Dedifferentiated amniotic fluid mesenchymal stem cell (primary cell): ENCODE measurements around the gene ANKFY1.
"Not testable (repeated sequence)": the region's sequence is repeated elsewhere in the genome, so short reads cannot be mapped to it uniquely, and the experiment has no call there.

Experiments used
- DNase-seq: peaks from one replicate; pipeline ENCODE4 v3.0.0-alpha.2; 2016; ENCODE audit errors: extremely low spot score

The ANKFY1 gene

DNA sequence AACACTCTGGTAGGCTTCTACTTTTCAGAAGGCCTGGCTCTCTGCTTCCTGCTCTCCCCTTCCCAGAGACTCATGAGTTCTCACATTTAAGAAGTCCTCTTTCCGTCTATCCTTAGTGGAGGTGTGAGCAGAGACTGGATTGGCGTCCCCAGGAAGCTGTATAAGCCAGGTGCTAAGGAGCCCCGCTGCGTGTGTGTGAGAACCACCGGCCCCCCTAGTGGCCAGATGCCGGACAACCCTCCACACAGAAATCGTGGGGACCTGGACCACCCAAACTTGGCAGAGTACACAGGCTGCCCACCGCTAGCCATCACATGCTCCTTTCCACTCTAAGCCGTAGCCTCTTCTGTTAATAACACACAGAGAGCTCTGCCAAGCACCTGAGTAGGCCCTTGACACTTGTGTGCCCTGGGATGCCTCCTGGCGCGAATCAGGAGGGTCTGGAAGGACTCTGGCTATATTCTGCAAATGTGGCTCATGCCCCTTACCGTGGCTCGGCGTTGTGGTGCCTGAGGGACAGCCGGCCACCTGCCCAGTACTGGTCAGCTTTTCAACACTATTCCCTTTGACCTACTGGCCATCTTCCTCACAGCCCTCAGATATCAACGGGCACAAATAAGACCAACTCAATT lies 106.9 kb downstream of the ANKFY1 start:
- no peak for DNase-seq

DNA sequence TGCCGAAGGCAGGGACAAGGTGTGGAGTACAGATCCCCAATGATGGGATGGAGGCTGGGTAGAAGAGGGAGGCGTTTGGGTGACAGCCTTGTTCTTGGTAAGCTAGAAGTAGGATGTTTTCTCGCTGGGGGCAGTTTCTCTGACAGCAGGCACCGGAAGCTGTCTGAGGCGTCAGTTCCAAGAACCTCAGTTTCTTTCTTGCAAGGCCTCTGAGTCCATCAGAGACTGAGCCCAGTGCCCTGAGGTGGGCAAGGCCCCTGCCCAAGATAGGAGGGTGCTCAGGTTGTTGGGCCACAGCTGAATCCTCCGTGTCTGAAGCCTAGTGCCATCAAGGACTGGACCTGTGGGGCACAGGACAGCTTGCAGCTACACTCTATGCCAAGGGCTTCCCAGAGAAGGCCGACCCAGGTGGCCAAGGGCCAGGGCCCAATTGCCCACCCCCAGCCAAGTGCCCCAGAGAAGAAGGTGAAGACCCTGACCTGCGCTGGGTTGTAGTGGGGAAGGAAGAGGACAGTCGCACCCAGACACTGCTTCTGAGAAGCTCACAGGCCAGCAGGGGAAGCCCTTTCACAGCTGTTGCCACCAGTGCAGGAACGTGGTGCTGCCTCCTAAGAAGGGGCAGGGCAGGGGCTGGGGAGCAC lies 107.7 kb downstream of the ANKFY1 start:
- no peak for DNase-seq

DNA sequence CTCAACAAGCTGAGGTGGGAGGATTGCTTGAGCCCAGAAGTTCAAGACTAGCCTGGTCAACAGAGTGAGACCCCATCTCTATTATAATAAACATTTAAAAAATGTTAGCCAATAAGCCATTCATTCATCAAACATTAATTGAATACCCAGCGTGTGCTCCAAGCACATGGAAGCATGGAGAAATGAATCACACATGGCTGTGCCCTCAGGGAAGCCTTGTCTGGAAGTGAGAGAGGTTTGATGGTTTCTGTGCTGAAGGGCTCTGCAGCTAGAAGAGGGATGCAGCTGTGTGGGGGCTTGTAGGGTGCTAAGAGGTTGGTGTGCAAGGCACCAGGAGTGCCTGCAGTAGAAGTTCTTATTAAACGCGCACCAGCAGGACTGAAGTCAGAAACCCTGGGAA lies 109.6 kb downstream of the ANKFY1 start:
- DNase-seq, result no peak

DNA sequence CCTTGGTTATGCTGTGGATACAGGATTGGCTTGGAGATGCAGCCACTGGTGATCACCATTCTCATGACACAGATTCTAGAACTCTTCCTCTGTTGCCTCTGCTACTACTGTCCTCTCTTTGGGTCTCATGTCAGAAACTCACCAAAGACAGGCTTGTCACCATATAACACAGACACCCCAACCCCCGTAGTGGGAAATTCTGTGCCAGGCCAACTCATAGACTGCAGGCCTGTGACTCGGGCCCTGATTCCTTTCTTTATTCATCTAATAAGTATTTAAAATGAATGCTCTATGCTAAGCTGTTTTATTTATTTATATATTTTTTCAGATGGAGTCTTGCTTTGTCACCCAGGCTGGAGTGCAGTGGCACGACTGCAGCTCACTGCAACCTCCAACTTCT lies 111.3 kb downstream of the ANKFY1 start:
- DNase-seq, result no peak

DNA sequence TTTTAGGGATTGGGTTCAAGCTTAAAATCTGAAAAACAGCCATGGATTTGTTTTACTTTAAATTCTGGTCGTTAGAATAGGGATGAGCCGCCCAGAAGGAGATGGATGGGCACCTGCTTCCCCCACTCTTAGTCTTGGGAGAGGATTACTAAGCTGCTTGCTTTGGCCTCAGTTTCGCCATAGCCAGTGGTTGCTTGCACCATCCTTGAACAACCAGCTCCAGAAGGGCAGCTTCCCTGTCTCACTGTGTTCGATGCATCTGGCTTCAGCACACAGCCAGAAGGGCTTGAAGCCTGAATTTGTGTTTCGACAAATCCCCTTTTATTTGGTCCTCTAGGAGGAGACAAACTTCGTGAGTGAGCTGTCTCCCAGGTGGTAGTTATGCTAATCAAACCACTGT lies 113.7 kb downstream of the ANKFY1 start:
- no peak for DNase-seq

DNA sequence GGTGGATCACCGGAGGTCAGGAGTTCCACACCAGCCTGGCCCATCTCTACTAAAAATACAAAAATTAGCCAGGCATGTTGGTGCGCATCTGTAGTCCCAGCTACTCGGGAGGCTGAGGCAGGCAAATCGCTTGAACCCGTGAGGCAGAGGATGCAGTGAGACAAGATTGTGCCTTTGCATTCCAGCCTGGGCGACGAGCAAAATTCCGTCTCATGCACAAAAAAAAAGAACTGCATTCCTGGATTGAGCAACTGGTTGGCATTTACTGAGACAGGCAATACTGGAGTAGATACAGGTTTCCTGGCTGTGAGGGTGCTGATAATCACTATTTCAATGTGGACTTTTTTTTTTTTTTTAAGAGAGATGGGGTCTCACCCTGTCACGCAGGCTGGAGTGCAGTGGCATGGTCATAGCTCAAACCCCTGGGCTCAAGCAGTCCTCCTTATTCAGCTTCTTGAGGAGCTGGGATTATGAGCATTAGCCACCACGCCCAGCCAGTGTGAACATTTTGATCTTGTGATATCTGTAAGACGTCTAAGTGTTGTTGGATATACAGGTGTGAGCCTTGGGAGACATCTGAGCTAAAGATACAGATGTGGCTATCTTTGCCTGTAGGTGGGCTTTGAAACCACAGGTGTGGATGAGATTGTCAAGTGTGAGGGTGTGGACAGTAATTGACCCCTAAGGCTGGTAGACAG lies 115.0 kb downstream of the ANKFY1 start:
- DNase-seq, result no peak

DNA sequence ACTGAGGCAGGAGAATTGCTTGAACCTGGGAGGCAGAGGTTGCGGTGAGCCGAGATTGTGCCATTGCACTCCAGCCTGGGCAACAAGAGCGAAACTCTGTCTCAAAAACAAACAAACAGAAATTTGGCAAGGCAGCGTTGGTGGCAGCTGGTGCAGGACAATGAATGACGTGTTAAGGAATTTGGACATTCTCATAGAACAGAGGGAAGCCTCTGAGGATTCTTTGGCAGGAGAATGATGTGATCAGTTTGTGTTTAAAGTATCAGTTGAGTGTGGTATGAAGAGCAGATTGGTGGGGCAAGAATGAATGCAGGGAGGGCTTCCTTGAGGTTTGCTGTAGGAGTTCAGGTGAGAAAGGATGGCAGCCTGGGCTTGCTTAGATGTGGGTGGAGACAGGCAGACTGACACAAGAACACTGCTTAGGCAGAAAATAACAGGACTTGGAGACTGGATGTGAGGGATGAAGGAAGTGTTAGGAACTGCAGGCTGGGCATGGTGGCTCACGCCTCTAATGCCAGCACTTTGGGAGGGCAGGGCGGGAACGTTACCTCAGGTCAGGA lies 115.9 kb downstream of the ANKFY1 start:
- no peak for DNase-seq

DNA sequence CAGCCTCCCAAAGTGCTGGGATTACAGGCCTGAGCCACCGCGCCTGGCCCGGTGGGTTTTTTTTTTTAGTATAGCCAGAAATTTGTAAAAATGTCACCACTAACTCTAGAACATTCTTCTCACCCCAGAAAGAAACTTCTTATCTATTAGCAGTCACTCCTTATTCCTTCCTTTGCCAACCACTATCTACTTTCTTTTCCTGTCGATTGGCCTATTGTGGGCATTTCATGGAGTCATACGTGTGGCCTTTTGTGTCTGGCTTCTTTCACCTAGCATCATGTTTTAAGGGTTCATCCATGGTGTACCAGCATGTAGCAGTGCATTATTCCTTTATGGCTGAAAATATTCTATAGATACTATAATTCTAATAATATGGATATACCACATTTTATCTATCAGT lies 117.1 kb downstream of the ANKFY1 start:
- DNase-seq, result no peak

DNA sequence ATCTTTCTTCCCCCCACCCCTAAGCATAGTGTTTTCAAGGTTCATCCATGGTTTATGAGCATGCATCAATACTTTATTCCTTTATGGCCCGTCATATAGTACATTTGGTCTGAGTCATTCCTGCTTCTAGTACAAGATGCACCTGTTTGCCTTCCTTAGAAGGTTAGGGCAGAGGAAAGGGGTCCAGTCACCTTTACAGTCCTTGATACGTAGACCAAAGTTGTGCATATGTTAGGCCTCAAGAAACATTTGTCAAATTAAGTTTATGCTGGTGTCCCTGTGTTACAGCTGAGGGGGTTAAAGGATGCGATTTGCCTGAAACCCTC lies 119.4 kb downstream of the ANKFY1 start:
- DNase-seq, result no peak

DNA sequence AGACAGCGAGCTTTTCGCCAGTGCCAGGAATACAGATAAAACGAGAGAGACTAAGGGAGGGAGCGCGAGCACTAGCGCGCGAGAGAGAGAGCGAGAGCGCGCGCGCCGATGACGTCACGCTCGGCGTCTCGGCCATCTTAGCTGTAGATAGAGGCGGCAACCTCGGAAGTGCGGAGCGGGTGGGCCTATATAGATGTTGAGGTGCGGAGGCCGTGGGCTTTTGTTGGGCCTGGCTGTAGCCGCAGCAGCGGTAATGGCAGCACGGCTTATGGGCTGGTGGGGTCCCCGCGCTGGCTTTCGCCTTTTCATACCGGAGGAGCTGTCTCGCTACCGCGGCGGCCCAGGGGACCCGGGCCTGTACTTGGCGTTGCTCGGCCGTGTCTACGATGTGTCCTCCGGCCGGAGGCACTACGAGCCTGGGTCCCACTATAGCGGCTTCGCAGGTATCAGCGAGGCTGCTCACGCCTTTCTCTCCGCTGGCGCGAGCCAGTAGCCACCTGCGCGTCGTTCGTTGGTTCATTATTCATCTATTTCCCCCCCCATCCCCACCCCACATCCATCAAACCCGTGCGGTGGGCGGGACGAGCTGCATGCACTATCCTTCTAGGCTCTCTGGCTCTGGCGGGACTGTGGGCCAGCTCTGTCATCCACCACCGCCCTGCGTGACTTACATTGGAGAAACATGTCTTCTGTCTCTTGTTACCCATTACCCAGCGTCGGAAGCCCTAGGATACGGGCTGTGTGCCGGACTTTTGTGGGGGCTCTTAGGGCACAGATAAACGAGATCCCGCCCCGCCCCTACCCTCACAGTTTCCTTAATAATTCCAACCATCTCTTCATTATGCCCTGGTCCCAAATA lies 120.0 kb downstream of the ANKFY1 start:
- peak; percentile 82 for DNase-seq

DNA sequence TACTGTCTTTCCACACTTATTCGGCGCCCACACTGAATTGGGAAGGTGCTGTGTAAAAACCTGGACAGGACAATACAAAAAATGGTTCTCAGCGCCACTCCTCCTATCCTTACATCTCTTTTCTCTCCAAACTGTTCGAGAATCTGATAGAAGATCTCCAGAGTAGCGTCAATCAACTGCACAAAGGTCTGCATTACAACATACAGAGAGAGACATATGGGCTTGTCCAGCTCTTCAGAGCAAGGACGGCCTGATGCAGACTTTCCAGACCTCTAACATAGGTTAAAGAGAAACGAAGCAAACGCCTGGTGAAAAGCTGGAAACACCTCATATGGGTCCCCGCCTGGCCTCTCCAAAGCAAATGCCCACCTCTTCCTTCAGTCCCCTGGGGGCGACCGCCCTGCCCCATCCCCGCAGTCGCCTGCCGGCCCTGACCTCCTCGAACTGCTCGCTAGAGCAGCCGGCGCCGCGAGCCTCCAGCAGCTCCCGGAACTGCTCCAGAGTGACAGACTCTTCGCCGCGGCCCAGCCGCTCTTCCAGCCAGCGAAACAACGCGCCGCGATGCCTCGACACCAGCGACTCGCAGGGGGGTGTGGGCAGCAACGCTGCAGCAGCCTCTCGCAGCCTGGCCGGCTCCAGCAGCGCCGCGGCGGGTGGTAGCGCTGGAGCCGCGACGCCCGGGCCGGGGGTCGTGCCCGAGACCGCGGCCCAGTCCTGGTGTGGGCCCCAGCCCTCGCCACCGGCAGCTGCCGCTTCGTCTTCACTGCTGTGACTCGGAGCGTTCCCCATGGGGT lies 121.5 kb downstream of the ANKFY1 start:
- DNase-seq, result no peak

DNA sequence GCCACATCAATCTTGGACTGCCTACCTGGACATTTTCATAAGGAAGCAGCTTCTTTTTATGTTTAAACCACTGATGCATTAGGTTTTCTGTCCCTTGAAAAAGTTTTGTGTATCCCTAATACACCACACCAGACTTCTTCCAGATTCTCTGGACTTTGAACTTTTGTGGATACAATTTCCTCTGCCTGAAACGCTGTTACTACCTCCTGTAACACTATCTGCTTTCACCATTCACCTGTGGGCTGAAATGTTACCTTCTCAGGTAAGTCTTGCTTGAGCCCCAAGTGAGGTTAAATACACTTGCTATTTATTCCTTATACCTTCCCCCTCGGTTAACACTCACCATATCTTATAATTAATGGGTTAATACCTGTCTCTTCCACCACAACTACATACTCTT lies 123.7 kb downstream of the ANKFY1 start:
- DNase-seq, result no peak

DNA sequence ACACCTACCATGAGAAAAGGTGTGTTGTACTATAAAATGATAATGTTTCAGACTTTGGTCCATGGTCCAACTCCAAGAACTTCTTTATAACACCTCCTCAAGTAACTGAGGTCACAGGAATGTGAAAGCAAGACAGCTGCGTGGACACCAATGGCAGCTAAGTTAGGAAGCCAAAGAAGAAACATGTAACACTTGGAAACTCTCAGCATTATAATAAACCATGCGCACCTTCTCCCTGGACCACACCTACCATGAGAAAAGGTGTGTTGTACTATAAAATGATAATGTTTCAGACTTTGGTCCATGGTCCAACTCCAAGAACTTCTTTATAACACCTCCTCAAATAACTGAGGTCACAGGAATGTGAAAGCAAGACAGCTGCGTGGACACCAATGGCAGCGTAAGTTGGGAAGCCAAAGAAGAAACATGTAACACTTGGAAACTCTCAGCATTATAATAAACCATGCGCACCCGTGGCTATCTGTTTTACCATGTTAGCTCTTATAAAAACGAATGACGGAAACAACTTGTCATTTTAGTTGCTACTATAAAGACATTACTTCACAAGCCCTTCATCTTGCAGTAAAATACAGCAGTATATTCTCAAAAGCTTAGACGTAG lies 124.8 kb downstream of the ANKFY1 start:
- DNase-seq, result not testable (repeated sequence)

DNA sequence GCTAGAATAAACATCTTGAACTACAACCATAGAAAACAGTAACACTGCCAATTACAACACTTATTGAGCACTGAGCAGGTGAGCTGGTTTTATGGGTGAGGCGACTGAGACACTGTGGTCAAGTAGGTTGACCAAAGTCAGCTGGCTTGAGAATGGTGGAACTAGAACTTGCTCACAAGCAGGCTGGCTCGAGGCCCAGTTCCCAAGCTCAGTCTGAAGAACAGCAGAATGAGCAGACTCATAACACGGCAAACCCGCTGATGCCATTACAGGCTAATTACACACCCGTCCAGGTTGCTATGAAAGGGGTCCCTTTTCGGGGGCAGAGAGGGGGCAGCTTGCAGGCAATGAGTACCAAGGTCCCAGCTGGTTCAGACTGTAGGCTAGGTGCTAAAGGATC lies 127.4 kb downstream of the ANKFY1 start:
- DNase-seq, result no peak

DNA sequence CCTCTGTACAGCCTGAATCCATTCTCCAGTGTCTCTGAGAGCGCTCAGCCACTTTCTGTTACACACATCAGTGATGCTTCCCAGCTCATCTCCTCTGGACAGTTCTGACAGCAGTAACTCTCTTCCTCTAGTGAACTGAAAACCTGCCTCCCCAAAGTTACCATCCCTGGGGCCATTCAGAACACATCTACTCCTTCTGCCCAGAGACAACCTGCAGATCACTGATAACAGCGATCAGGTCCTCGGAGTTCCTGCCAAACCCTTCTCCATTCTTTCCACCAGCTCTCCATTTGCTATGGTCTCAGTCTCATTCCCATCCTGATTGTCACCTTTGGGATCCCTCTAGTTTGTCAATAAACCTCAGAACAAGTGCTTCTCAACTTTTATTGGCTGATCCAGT lies 128.3 kb downstream of the ANKFY1 start:
- no peak for DNase-seq

DNA sequence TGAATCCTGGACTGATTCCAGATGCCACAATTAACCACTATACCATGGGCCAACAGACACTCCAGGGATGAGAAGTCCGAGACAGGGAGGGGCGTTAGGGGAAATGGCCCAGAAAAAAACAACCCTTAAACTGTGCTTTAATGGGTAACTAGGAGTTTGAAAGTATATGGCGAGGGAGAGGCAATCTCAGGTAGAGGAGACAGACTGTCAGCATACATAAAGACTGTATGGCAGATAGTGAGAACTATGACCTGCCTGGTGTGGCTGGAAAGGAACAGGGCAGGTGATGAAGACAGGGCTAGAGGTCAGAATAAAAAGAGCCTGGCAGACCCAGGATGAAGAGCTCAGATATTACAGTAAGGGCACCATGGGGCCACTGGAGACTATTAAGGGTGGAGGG lies 129.1 kb downstream of the ANKFY1 start:
- no peak for DNase-seq

DNA sequence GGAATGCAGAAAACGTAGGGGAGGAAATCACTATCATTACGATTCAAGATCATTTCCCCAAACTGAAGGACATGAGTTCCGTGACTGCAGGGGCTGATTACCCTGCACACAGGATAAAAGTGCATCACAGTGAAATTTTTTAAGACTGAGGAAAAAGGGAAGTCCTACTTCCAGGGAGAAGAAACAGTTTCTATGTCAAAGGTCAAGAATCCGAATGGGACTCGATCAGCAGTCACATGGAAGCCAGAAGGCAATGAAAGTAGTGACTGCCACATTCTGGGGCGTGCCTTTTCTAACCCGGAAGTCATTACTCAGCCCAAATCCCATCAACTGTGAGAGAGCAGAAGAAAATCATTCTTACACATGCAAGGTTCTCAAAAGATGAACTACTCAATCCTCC lies 133.1 kb downstream of the ANKFY1 start:
- DNase-seq, result no peak

DNA sequence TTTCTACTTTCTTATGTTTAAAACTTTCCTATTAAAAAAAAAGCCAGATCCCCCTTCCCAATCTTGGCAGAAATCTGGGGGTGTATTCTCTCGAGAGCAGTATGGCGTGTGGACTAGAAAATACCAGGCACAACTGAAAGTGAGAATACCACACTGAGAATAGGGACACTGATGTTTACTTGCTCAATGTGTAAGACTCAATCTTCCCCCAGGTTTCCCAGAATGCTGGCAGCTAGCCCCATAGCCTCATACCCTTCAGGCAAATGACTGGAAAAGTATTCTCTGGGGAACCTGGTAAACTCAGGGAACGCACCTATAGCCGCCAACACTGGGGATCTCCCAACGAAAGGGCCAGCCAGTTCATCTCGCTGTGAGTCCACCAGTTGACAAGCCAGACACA lies 136.2 kb downstream of the ANKFY1 start:
- no peak for DNase-seq

DNA sequence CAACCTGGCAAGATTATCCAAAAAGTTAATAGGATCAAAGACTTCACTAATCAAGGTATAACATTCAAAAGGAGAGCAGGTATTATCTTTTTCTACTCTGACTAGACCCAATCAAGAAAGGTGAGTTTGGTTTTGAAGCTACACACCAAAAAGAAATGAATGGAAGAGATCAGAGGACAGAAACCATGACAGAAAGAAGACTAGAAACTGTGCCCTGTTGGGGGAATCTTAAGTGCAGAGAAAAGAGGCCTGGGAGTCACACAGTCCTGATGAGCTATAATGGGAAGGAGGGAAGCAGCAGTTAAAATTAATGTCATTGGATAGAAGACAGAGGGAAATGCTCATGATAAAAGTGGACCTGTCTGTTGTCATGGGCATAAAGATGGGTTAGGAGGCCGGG lies 138.2 kb downstream of the ANKFY1 start:
- no peak for DNase-seq

DNA sequence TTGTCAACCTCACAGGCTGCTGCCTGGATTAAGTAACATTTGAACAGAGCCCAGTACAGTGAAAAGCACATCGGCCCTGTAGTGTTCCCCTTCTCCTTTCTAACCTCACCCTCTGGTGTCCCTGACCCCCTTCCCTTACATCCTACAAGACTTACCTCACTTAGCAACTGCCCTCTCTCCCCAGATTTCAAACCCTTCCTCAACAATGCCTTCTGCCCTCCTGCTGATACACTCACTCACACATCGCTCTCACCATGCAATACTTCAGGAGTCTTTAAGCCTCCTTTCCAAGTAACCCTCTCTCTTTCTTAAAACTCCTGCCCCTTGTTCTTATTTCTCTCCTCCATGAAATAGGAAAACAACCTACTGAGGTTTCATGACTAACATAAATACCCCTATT lies 138.8 kb downstream of the ANKFY1 start:
- DNase-seq, result no peak

DNA sequence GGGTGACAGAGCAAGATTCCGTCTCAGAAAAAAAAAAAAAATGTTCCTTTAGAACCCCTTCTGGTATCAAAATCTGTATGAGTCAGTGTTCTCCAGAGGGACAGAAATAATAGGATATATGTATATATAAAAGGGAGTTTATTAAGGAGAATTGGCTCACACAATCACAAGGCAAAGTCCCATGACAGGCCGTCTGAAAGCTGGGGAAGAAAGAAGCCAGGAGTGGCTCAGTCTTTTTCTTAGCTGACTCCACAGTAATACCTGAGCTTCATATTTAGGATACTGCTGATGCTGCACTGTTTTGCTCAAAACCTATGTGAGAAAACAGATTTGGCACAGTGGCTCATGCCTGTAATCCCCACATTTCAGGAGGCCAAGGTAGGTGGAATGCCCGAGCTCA lies 143.4 kb downstream of the ANKFY1 start:
- DNase-seq, result no peak
